Sigmoid colon (tissue), 4 donors: ENCODE results near the gene DMRT3.

Experiments
- EP300 ChIP-seq, 4 donors: sonication (generic); formaldehyde crosslinking; IDR thresholded peaks; one replicate each; pipeline ENCODE4 v1.6.1; 2017; ENCODE audit warnings: antibody characterized with exemption in 4 of 4
- POLR2A ChIP-seq, 2 donors: fragments of 450-650 bp; IDR thresholded peaks; one replicate each; pipeline ENCODE4 v1.6.1; 2016; ENCODE audit warnings: antibody characterized with exemption in 2 of 2, mild to moderate bottlenecking in 2 of 2, moderate library complexity in 2 of 2

- TF ChIP-seq EP300 (IDR thresholded peaks at IDR 0.05) (no peak), POLR2A (IDR thresholded peaks at IDR 0.05) (no peak)
Measured at GRCh38 chr9:948497-948896, 28.0 kb upstream of the DMRT3 start.
